Stomach (tissue), 4 donors: ENCODE results near the gene MACROD1.

Source experiments
- CTCF ChIP-seq, 7 experiments: fragments of 450-650 bp in 4 of 7; fragments of 200-600 bp in 3 of 7; sonication (generic) in 3 of 7; IDR thresholded peaks; one replicate each; pipeline ENCODE4 v1.5.1; 2016 to 2019; ENCODE audit warnings: antibody characterized with exemption in 7 of 7, control low read depth in 2 of 7, mild to moderate bottlenecking in 1 of 7
- EP300 ChIP-seq: sonication (generic); formaldehyde crosslinking; IDR thresholded peaks from one replicate; pipeline ENCODE4 v1.6.1; 2017; ENCODE audit warnings: antibody characterized with exemption

DNA sequence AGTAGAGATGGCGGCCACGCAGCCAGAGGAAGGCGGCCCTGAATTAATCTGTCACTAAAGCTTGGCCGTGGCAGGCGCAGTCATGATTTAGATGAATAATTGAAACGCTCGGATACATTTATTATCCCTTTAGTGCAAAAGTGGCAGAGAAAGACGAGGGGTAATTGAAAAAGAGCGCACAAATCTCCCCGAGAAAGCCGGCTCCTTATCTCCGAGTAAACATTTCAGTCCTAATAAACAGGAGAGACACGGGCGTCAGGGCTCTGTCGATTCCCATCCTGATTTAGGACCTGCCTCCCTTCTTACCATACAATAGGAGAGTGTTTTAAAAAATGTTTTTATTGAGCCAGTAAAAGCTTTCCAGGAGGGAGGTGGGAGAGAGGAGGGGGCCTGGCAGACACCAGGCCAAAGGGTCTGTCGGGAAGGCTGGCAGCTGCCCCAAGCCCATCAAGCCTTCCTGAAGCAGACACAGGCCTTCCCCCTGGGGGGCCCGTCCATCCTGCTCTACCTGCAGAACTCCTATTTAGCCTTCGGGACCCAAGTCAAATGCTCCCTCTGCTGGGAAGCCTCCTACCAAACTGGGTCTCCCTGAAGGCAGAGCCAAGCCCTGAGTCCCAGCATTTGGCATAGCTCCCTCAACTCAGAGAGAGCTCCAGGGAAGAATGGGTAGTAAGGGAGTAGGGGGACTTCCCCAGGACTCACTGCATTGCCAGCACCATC lies 156.8 kb downstream of the MACROD1 start:
- TF ChIP-seq CTCF (IDR thresholded peaks at IDR 0.05) = no peak
- TF ChIP-seq EP300 = no peak
